AG20443 (cell line): ENCODE results near the gene KLHL29.

ENCODE experiments used
- DNase-seq: peaks from one replicate; pipeline ENCODE4 v3.0.0; 2012; ENCODE audit warnings: low spot score, mixed read lengths

The KLHL29 gene

GRCh38 chr2:23659773-23660172, 274.8 kb downstream of the KLHL29 start:
- DNase-seq = no peak

DNA sequence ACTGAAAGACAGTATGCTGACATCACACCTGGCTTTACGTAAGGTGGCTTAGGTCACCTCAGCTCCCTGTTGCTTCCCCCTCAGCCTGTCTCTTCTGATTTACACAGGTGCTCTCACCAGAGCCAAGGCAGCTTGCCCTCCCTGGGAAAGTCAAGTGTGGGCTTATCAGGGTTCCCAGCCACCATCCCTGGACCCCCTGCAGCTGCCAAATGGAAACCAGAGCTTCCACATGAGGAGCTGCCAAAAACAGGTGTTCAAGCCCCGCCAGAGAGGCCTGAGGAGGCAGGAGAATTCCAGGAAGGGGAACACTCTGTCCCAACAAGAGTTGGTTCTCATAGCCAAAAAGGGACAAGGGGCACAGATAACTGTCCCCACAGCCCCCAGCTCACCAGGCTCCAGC, 275.3 kb downstream of the KLHL29 start:
- DNase-seq = no peak

GRCh38 chr2:23661276-23662050, 276.5 kb downstream of the KLHL29 start:
- no peak for DNase-seq

DNA sequence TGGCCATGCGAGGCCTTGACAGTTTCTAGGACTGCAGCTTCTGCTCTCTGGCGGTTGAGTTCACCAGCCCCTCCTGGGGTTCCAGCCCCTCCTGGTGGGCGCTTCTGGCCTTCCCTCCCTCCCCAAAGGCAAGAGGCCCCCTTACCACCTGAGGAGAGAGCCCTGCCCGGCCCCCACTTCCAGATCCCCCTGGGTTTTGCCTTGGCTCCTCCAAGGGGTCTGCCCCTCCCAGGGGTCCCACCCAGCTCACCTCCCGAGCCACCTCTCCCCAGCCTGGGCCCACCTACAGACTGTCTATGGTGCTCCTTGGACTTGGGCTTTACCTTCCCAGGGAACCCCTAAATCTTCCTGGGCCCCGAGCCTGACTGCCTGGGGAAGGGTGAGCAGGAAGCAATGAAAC, 277.5 kb downstream of the KLHL29 start:
- no peak for DNase-seq

DNA sequence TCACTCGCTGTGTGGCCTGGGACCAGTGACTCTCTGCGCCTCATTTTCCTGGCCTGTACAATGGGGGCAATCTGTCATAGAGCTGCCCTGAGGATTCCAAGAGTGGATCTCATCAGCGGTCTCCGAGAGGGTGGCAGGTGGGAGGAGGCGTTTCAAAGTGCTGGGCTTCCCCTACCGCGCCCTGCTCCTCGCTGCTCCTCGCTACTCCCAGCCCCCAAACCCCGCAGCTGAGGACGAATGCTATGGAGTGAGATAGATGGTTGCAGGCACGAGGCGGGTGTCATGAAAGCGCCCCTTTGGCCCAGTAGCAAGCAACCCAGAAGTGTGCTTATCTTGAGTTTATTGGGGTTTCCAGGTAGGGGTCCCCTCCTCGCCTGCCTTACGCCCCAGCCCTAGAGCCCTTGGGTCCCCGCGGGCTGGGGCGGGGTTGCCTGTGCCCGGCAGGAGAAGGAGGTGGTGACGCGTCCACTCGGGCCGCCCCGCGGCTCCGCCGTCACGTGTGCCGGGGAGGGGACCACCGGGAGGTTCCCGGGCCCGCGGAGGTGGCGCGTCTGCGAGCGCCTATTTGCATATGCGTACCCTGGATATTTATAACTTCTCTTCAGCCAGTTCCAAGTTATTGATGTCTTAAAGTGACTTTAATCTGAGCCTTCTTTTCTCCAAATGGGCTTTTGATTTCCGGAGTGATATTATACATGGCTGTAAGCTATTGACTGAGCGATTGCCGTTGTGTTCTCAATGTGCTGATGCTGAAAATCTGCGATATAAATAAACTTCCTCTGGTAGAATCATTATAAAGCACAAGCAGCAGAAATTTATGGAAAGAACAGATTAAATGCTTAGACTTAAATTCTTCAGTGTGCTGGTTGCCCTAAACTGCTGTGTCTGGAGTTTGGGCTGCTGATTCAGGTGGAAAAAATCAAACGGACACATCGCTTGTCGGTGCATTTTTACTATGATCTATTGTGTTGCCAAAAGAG, 278.3 kb downstream of the KLHL29 start:
- DNase-seq = peak; percentile 72

- DNase-seq = no peak
Observed at GRCh38 chr2:23664066-23664788, 279.2 kb downstream of the KLHL29 start.

DNA sequence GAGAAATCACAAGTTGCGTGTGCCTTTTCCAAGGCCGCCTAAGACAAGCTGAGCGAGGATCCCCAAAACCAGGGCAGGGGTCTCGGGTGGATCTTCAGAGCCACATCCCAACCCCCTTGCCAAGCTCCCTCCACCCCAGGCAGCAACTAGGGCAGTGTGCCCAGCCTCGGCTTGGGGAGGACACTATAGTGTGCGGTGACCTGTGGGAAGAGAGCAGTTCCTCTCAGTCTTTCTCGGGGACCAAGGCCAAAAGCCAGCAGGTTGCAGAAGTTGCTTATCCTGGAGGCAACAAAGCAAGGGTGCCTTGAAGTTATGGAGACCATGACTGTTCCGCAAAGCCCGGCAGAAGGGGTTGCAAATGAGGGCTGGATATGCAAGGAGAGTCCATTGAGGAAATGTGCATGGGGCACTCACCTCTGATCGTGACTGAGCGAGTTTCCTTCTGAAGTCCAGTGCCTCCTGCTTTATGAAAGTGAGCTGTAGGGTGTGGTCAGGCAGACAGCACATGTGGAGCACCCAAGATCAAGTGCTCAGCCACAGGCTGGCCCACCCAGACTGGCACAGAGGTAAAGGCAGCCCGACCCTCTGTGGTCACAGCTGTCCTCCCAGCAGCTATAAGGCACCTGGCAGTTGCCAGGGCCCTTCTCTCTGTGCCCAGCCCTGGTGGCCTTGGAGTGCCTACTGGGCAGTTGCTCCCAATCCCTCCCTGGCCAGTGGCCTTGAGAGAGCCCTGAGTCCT, 281.4 kb downstream of the KLHL29 start:
- no peak for DNase-seq

GRCh38 chr2:23666980-23667357, 282.0 kb downstream of the KLHL29 start:
- DNase-seq = no peak

GRCh38 chr2:23668756-23669304, 283.9 kb downstream of the KLHL29 start:
- DNase-seq = no peak

- DNase-seq = no peak
Observed at GRCh38 chr2:23669413-23670244, 284.6 kb downstream of the KLHL29 start.

- DNase-seq = no peak
Observed at GRCh38 chr2:23670245-23670592, 285.2 kb downstream of the KLHL29 start.

- DNase-seq = no peak
Observed at GRCh38 chr2:23673082-23673481, 288.1 kb downstream of the KLHL29 start.

- DNase-seq = no peak
Observed at GRCh38 chr2:23673830-23674679, 289.1 kb downstream of the KLHL29 start.

DNA sequence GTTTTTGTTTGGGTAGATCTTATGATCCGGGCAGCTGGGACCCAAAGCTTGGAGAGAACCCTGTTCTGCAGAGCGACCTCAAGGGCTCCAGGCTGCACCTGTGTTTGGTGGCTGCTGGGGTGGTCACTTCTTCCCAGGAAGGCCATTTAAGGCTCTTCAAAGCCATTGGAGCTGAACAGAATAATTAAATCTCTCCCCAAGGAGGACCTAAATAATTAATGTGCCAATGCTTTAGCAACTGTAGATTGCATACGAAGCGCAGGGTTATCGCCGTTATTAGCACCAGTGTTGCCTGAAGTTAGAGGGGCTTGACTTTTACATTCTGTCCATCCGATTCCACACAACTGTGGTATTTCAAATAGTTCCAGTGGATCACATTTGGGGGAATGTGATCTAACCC, 290.5 kb downstream of the KLHL29 start:
- DNase-seq = no peak

DNA sequence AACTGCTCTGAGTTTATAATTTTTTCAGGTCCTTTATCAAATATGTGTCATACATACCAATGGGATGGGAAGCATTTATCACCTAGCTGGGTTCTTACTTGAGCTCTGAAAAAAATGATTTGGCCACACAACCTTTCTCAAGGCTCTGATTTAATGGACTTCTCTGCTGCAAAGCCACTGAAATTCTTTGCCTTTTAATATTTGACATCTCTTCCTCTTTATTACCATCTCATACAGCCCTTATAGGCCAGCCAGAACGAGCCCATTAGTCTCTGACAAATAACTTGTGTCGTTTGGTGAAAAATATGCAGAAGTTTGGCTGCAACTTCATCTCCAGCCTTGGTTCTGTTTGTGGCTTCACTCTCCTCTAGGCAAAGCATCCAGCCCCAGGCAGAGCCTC, 292.9 kb downstream of the KLHL29 start:
- no peak for DNase-seq

DNA sequence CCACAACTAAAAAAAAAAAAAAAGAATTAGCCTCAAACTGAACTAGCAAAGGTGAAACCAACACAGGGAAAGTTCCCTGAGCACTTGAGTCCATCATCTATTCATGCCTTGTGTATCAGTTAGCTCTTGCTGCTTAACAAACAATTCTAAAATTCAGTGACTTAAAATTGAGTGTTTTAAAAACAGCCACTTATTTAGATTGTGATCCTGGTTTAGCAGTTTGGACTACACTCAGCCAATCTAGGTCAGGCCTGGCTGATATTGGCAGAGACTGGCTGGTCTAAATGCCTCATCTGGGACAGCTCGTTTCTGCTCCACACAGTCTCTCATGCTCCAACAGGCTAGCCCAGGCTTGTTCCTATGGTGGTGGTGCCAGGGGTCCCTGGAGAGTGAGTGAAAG, 294.1 kb downstream of the KLHL29 start:
- DNase-seq = no peak

DNA sequence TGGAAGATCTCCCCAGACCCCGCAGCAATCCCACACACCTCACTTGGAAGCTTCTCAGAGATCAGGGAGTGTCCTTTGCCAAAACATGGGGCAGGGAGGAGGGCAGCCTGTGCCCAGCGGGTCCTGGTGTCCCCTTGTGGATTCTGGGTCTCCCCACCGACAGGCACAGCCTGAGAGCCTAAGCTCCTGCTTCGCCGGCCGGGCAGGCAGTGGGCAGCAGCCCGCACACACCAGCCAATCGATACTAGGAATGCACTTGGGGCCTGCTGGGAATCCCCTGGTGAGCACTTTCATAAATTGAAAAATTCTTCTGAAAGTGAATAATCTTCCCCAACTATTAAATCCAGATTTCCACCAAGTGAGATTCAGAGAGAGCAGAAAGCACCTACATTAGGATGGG, 296.0 kb downstream of the KLHL29 start:
- DNase-seq = no peak

DNA sequence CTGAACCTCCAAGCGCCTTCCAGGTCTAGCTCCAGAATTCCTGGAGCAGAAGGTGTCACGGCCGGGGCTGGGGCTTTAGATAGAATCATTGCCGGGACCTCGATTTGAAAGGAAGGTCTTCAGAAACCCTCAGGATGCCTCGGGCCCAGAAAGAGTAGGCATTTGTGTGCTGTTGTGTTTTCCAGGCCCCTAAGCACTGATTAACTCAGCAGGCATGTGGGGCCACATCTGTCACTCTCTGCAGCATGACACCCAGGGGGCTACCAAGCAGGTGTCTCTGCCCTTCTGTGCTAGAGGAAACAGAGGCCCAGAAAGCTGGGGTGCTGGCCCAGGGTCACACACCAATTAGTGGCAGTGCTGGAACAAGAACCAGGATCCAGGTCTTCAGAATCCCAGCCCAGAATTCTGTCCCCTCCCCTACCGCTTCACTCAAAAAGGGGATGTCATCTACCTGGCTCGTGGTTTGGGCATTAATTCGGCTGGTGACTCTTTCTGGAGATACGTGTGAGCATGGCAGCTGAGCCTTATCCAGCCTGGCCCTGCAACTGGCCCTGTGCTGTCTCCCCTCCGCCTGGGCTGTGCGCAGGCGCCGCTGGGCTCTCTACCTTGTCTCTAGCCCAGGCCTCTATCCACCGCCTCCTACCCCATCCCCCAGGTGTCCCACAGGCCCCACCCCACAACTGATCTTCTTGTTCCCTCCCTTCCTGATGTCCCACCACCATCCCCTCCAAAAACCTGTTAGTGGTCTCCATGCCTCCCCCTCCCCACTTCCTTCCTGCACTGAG, 296.6 kb downstream of the KLHL29 start:
- no peak for DNase-seq

GRCh38 chr2:23682481-23682880, 297.5 kb downstream of the KLHL29 start:
- no peak for DNase-seq
